ENCODE measurements around the gene TBXAS1. TPM values are rescaled to one million over a fixed set of nuclear protein-coding genes. Genes with fewer than 3 reads are reported as not detected.

Gene TBXAS1
- total RNA-seq, 2 donors from 2014 or later: 19.3 to 44.1 TPM

DNA sequence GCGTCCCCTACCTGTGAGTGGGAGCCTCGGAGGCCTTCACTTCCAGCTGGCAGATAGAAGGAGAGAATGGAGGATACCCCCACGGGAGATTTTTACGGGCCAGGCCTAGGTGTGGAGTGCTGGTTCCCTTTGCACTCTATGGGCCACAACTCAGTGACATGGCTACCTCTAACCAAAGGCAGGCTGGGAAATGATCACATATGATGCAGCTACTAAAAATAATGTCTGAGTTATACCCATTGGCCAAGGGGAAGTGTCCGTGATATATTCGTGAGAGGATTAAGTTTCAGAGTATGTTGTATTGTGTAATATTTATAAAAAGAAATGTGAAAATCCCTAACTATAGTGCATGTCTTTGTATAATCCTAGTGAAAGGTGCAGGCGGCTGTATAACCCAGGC lies 37.7 kb upstream of the TBXAS1 start:
- Histone ChIP-seq H3K4me3 (no peak overlapping the region), H3K4me1 (replicated peaks) (no peaks in the 10 kb centered on the region), H3K27ac (no peak overlapping the region), H3K36me3 (no peaks in the 10 kb centered on the region), H3K9me3 (no peaks in the 10 kb centered on the region), H3K27me3 (replicated peaks; ENCODE audit: insufficient read depth) (no peaks in the 10 kb centered on the region)
- no peak for TF ChIP-seq POLR2AphosphoS5 (IDR thresholded peaks at IDR 0.05)
- TF ChIP-seq, protein P1, sequence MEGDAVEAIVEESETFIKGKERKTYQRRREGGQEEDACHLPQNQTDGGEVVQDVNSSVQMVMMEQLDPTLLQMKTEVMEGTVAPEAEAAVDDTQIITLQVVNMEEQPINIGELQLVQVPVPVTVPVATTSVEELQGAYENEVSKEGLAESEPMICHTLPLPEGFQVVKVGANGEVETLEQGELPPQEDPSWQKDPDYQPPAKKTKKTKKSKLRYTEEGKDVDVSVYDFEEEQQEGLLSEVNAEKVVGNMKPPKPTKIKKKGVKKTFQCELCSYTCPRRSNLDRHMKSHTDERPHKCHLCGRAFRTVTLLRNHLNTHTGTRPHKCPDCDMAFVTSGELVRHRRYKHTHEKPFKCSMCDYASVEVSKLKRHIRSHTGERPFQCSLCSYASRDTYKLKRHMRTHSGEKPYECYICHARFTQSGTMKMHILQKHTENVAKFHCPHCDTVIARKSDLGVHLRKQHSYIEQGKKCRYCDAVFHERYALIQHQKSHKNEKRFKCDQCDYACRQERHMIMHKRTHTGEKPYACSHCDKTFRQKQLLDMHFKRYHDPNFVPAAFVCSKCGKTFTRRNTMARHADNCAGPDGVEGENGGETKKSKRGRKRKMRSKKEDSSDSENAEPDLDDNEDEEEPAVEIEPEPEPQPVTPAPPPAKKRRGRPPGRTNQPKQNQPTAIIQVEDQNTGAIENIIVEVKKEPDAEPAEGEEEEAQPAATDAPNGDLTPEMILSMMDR (IDR thresholded peaks at IDR 0.05): no peak
- TF ChIP-seq POLR2A (IDR thresholded peaks at IDR 0.05): no peak
- intact Hi-C loops (cut with DNase I): no loop called here
- 94% methylated on average over 7 of the region's 7 CpGs for WGBS
- DNase-seq (ENCODE audit: low spot score): no peak

DNA sequence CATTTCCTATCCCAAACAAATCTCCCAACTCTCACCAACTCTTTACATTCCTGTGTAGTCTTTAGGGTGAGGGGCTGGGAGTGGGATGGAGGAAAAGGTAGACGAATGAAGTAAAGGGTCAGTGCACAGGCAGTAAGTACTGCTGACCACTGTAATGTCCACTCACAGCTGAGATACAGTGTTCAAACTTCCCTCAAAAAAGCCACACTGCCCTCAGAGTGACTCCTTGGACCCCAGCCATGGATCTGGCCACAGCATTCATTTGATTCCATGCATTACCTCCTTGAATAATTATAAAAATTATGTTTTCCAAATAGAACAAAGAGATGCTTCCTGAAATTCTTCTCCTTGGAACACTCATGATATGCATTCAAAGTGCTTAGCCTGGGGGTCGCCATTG lies 31.5 kb upstream of the TBXAS1 start:
- 60% methylated on average over 2 of the region's 2 CpGs for WGBS
- intact Hi-C loops (cut with DNase I): no loop called here
- Histone ChIP-seq H3K4me1 (replicated peaks) (no peaks in the 10 kb centered on the region), H3K9me3 (no peaks in the 10 kb centered on the region), H3K4me3 (no peak overlapping the region), H3K27me3 (replicated peaks; ENCODE audit: insufficient read depth) (no peaks in the 10 kb centered on the region), H3K36me3 (no peaks in the 10 kb centered on the region), H3K27ac (no peak overlapping the region)
- no peak for TF ChIP-seq POLR2A (IDR thresholded peaks at IDR 0.05)
- no peak for TF ChIP-seq POLR2AphosphoS5 (IDR thresholded peaks at IDR 0.05)
- TF ChIP-seq, protein P1 (IDR thresholded peaks at IDR 0.05): no peak
- DNase-seq (ENCODE audit: low spot score): no peak

GRCh38 chr7:139798221-139798620 lies 30.8 kb upstream of the TBXAS1 start:
- no peaks in the 10 kb centered on the region for H3K4me1 ChIP-seq (replicated peaks)
- no peaks in the 10 kb centered on the region for H3K27me3 ChIP-seq (replicated peaks; ENCODE audit: insufficient read depth)
- H3K36me3 ChIP-seq: no peaks in the 10 kb centered on the region
- DNase-seq (ENCODE audit: low spot score): no peak
- H3K4me3 ChIP-seq: no peak overlapping the region
- no peak overlapping the region for H3K27ac ChIP-seq
- H3K9me3 ChIP-seq: no peaks in the 10 kb centered on the region
- intact Hi-C loops (cut with DNase I): no loop called here
- 35% methylated on average over 10 of the region's 10 CpGs for whole genome bisulfite sequencing
- TF ChIP-seq POLR2AphosphoS5 (IDR thresholded peaks at IDR 0.05): peak; percentile 16
- TF ChIP-seq, protein P1 (IDR thresholded peaks at IDR 0.05): no peak
- no peak for TF ChIP-seq POLR2A (IDR thresholded peaks at IDR 0.05)

GRCh38 chr7:139798892-139799291 lies 30.2 kb upstream of the TBXAS1 start:
- Histone ChIP-seq H3K36me3 (no peaks in the 10 kb centered on the region), H3K9me3 (no peaks in the 10 kb centered on the region), H3K4me3 (no peak overlapping the region), H3K27me3 (replicated peaks; ENCODE audit: insufficient read depth) (no peaks in the 10 kb centered on the region), H3K27ac (no peak overlapping the region), H3K4me1 (replicated peaks) (no peaks in the 10 kb centered on the region)
- no peak for DNase-seq (ENCODE audit: low spot score)
- intact Hi-C loops (cut with DNase I): no loop called here
- 91% methylated on average over 4 of the region's 4 CpGs for WGBS
- TF ChIP-seq POLR2A (IDR thresholded peaks at IDR 0.05) (no peak), POLR2AphosphoS5 (IDR thresholded peaks at IDR 0.05) (no peak)
- TF ChIP-seq, protein P1 (IDR thresholded peaks at IDR 0.05): no peak

DNA sequence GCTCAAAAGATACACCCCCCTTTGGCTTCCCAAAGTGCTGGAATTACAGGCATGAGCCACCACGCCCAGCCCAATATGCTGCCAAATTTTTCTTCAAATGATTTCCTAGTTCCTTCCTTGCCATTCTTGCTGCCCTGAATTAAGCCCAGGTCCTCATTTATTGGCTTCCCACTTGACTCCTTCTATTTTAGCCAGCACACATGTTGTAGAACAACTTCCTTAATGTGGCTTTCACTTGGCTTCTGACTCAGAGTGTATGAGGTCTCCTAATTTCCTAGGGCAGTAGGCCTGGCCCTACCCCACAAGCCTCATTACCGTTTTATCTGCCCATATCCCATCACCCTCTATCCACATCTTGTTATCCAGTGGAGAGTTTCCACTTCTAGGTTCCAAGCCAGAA lies 29.5 kb upstream of the TBXAS1 start:
- H3K9me3 ChIP-seq: no peaks in the 10 kb centered on the region
- H3K4me1 ChIP-seq (replicated peaks): no peaks in the 10 kb centered on the region
- H3K27me3 ChIP-seq (replicated peaks; ENCODE audit: insufficient read depth): no peaks in the 10 kb centered on the region
- TF ChIP-seq POLR2AphosphoS5 (IDR thresholded peaks at IDR 0.05): no peak
- TF ChIP-seq, protein P1 (IDR thresholded peaks at IDR 0.05): no peak
- TF ChIP-seq POLR2A (IDR thresholded peaks at IDR 0.05): no peak
- WGBS: 73% methylated on average over 2 of the region's 2 CpGs
- intact Hi-C loops (cut with DNase I): no loop called here
- H3K27ac ChIP-seq: no peak overlapping the region
- no peaks in the 10 kb centered on the region for H3K36me3 ChIP-seq
- DNase-seq (ENCODE audit: low spot score): no peak
- no peak overlapping the region for H3K4me3 ChIP-seq
